Nephron progenitor cell (in vitro differentiated cells): Measurements from ENCODE around the gene MUC5AC.
"Not testable (repeated sequence)": the region's sequence is repeated elsewhere in the genome, so short reads cannot be mapped to it uniquely, and the experiment has no call there.

Source experiments
- DNase-seq: peaks from one replicate; pipeline ENCODE4 v3.0.0; 2021
- H3K27ac Mint-ChIP-seq: 2 replicates; pipeline ENCODE4 v1.8.0; 2021; ENCODE audit warnings: mild to moderate bottlenecking, moderate library complexity, mixed read lengths
- H3K27me3 Mint-ChIP-seq: 2 replicates; pipeline ENCODE4 v1.8.0; 2021; ENCODE audit warnings: mild to moderate bottlenecking, low read depth, mixed read lengths; ENCODE audit not compliant: poor library complexity
- H3K36me3 Mint-ChIP-seq: 2 replicates; pipeline ENCODE4 v1.8.0; 2021; ENCODE audit warnings: low read depth, mixed read lengths
- H3K4me1 Mint-ChIP-seq: 2 replicates; pipeline ENCODE4 v1.8.0; 2021; ENCODE audit warnings: mixed read lengths
- H3K4me3 Mint-ChIP-seq: 2 replicates; pipeline ENCODE4 v1.8.0; 2021; ENCODE audit warnings: mild to moderate bottlenecking, moderate library complexity, mixed read lengths
- H3K9me3 Mint-ChIP-seq: 2 replicates; pipeline ENCODE4 v1.8.0; 2021; ENCODE audit warnings: mild to moderate bottlenecking, moderate library complexity, mixed read lengths
- TF ChIP-seq, protein P1 (sequence below): fragments of 200-600 bp; sonication (generic); IDR thresholded peaks from 2 replicates; pipeline ENCODE4 v1.5.0; 2021; ENCODE audit warnings: antibody characterized with exemption

Gene MUC5AC

DNA sequence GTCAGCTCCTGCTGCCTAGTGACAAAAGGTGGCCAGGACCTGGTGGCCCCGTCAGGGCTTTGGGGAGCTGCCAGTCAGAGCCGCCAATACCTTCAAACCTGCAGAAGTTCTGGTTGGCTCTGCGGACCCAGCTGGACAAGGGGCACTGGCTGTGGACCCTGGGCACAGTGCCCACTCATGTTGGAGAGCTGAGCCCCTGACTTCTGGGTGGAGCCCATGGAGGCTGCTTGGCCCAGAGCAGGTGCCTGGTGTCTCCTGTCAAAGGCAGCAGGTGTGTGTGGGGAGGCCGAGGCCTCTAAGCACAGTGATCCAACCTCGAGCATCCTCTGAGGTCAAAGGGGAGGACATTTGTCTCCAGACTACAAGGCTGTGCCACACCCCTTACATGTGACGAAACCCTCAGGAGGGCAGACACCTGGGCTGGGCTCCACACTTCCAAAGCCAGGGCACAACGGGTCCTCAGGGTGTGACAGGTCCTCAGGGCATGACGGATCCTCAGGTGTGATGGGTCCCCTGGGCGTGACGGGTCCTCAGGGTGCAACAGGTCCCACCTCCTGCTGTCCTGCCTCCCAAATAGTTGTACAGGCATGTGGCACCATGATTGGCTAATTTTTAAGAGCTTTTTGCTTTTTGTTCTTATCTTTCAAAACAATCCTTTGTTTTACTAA, 46.1 kb upstream of the MUC5AC start:
- no peak overlapping the region for H3K27ac Mint-ChIP-seq
- DNase-seq, result no peak
- peaks cover 13% of the 10 kb centered on the region for H3K27me3 Mint-ChIP-seq
- H3K36me3 Mint-ChIP-seq, result no peaks in the 10 kb centered on the region
- H3K4me1 Mint-ChIP-seq, result peaks cover 7% of the 10 kb centered on the region
- TF ChIP-seq, protein P1, sequence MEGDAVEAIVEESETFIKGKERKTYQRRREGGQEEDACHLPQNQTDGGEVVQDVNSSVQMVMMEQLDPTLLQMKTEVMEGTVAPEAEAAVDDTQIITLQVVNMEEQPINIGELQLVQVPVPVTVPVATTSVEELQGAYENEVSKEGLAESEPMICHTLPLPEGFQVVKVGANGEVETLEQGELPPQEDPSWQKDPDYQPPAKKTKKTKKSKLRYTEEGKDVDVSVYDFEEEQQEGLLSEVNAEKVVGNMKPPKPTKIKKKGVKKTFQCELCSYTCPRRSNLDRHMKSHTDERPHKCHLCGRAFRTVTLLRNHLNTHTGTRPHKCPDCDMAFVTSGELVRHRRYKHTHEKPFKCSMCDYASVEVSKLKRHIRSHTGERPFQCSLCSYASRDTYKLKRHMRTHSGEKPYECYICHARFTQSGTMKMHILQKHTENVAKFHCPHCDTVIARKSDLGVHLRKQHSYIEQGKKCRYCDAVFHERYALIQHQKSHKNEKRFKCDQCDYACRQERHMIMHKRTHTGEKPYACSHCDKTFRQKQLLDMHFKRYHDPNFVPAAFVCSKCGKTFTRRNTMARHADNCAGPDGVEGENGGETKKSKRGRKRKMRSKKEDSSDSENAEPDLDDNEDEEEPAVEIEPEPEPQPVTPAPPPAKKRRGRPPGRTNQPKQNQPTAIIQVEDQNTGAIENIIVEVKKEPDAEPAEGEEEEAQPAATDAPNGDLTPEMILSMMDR, result no peak
- no peak overlapping the region for H3K4me3 Mint-ChIP-seq
- H3K9me3 Mint-ChIP-seq, result peaks cover 8% of the 10 kb centered on the region

DNA sequence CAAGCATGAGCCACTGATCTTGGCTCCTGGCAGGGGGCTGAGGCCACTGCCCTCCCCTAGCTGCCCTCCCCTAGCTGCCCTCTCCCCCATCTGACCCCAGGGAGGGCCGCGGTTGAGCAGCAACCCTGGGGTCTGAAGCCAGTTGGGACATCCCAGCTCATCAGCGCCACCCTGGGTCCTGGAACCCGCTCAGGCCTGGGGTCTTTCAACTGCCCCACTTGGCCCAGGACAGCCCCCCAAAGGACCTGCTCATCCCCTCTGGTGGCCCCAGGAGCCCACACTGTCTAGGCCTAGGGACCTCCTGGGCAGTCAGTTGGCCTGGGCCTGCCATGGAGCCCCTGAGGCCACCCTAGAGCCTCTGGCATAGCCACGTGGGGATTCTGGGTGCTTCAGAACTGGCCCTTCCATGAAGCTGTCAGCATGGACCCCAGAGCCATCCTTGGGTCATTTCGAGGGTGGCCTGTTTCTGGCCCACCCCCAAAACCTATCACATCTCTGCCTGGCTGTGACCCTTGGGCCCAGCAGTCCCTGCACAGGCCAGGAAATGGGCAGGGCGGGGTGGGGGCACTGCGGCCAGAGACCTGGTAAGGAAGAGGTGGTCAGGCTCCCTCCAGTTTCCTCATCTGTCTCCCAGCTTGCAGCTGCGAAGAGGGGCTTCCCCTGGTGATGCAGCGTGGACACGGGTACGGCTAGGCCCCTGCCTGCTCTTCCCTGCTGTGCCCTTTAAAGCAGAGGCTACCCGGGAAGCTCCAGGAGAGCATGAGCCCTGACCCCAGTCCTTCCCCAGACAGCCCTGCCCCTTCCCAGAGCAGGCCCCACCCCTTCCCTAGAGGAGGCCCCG, 45.2 kb upstream of the MUC5AC start:
- Mint-ChIP-seq H3K9me3 (peaks cover 8% of the 10 kb centered on the region), H3K36me3 (no peaks in the 10 kb centered on the region), H3K27ac (no peak overlapping the region), H3K4me3 (no peak overlapping the region), H3K27me3 (peaks cover 22% of the 10 kb centered on the region), H3K4me1 (peaks cover 7% of the 10 kb centered on the region)
- TF ChIP-seq, protein P1, result no peak
- no peak for DNase-seq

DNA sequence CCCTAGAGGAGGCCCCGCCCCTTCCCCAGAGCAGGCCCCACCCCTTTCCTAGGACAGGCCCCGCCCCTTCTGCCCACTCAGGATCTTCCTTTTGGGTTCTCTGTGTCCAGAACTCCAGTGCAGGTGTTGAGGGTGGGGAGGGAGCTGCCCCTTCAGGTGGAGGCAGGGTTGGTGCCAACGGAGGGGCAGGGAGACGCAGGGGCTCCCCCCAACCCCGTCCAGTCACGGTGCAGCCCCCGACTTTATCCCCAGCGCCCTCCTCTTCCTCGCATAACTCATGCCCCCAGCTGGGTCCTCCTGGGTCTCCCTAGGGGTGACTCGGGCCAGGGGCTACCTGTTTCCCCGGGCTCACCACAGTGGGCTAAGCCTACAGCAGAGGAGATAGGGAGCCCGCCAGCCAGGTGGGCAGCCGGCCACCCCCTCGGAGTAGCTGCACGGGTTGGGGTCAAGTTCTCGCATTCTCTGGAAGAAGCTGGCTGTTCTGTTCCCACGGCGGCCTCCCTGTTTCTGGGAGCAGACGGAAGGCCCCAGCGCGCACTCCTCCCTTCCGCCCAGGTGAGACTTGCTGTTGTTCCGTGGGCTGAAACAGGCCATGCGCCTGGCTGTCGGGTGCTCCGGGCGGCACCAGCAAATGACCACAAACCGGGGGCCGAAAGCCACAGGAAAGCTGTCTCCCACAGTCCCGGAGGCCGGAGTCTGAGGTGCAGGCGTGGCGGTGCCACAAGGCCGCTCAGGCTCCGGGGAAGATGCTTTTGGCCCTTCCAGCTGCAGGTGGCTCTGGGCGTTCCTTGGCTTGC, 44.1 kb upstream of the MUC5AC start:
- Mint-ChIP-seq H3K9me3 (peaks cover 8% of the 10 kb centered on the region), H3K36me3 (no peaks in the 10 kb centered on the region), H3K4me3 (no peak overlapping the region), H3K4me1 (peaks cover 7% of the 10 kb centered on the region), H3K27me3 (peaks cover 26% of the 10 kb centered on the region), H3K27ac (no peak overlapping the region)
- TF ChIP-seq, protein P1, result no peak
- no peak for DNase-seq

DNA sequence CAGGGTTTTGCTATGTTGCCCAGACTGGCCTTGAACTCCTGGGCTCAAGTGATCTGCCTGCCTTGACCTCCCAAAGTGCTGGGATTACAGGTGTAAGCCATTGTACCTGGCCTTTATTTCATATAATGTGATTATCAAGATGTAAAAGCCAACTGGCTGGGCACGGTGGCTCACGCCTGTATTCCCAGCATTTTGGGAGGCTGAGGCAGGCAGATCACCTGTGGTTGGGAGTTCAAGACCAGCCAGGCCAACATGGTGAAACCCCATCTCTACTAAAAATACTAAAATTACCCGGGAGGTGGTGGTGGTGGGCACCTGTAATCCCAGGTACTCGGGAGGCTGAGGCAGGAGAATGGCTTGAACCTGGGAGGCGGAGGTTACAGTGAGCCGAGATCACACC, 42.5 kb upstream of the MUC5AC start:
- not testable (repeated sequence) for H3K9me3 Mint-ChIP-seq, H3K27ac Mint-ChIP-seq, H3K4me3 Mint-ChIP-seq, H3K4me1 Mint-ChIP-seq, H3K36me3 Mint-ChIP-seq, DNase-seq
- H3K27me3 Mint-ChIP-seq, result peaks cover 26% of the 10 kb centered on the region

DNA sequence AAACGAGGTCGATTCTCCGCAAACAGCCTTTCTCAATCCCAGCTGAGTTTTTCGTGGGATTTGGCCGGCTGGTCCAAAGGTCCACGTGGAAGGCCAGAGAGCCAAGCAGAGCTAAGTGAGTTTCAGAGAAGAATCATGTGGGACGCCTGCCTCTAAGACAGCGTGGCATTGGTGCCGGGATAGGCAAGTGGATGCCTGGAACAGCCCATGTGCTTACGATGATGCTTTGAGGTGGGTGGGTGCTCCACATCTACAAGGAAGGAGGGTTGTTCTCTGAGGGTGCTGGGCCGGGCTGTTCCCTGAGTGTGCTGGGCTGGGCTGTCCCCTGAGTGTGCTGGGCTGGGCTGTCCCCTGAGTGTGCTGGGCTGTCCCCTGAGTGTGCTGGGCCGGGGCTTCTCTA, 41.6 kb upstream of the MUC5AC start:
- Mint-ChIP-seq H3K4me1 (peaks cover 4% of the 10 kb centered on the region), H3K27ac (no peak overlapping the region), H3K36me3 (no peaks in the 10 kb centered on the region), H3K27me3 (peaks cover 30% of the 10 kb centered on the region), H3K9me3 (peaks cover 2% of the 10 kb centered on the region), H3K4me3 (no peak overlapping the region)
- TF ChIP-seq, protein P1, result no peak
- DNase-seq, result no peak
